ENCODE data around the gene KRTAP13-2.
A peak's percentile ranks its signal among the peaks of the same experiment; 100 is the strongest.

KRTAP13-2 gene

GRCh38 chr21:30372139-30372770 lies at the start of gene KRTAP13-2:
Gene KRTAP13-2 (minus strand): TSS chr21:30372271. CDS start chr21:30372213, 58 bp downstream.
- DNase-seq: no peak

GRCh38 chr21:30415993-30416392 lies 43.9 kb upstream of the KRTAP13-2 start:
- DNase-seq: no peak

GRCh38 chr21:30408782-30409494 lies 36.9 kb upstream of the KRTAP13-2 start:
- DNase-seq: peak; percentile 75

GRCh38 chr21:30395731-30396130 lies 23.7 kb upstream of the KRTAP13-2 start, which contains the start of gene KRTAP13-1:
Gene KRTAP13-1 (plus strand): TSS chr21:30396031. CDS start chr21:30396087, 56 bp downstream.
- DNase-seq: no peak

- no peak for DNase-seq
These were observed 19.5 kb upstream of the KRTAP13-2 start for GRCh38 chr21:30391492-30392025.

- DNase-seq: no peak
These were observed 10.1 kb upstream of the KRTAP13-2 start for GRCh38 chr21:30382201-30382600.

- no peak for DNase-seq
These were observed 16.2 kb downstream of the KRTAP13-2 start for GRCh38 chr21:30355906-30356305.

GRCh38 chr21:30354308-30355005 lies 17.6 kb downstream of the KRTAP13-2 start:
- no peak for DNase-seq

- no peak for DNase-seq
These were observed 20.5 kb downstream of the KRTAP13-2 start for GRCh38 chr21:30351534-30351933.

GRCh38 chr21:30349572-30349971 lies 22.5 kb downstream of the KRTAP13-2 start:
- peak; percentile 10 for DNase-seq

- no peak for DNase-seq
These were observed 23.6 kb downstream of the KRTAP13-2 start, which contains the start of gene KRTAP23-1 for GRCh38 chr21:30348506-30348905. Gene KRTAP23-1 (minus strand): TSS chr21:30348606. CDS start chr21:30348606, 0 bp downstream.

GRCh38 chr21:30345014-30345413 lies 27.1 kb downstream of the KRTAP13-2 start:
- no peak for DNase-seq

- DNase-seq: peak; percentile 14
These were observed 31.1 kb downstream of the KRTAP13-2 start for GRCh38 chr21:30340714-30341573.

- no peak for DNase-seq
These were observed 33.4 kb downstream of the KRTAP13-2 start for GRCh38 chr21:30338717-30339116.

GRCh38 chr21:30337772-30338171 lies 34.3 kb downstream of the KRTAP13-2 start:
- no peak for DNase-seq

GRCh38 chr21:30337276-30337744 lies 34.8 kb downstream of the KRTAP13-2 start, which contains the start of gene KRTAP27-1:
Gene KRTAP27-1 (minus strand): TSS chr21:30337694. CDS start chr21:30337668, 26 bp downstream.
- DNase-seq: no peak

- DNase-seq: peak; percentile 43
These were observed 35.5 kb downstream of the KRTAP13-2 start for GRCh38 chr21:30336596-30336995.

- no peak for DNase-seq
These were observed 38.3 kb downstream of the KRTAP13-2 start for GRCh38 chr21:30333736-30334135.

- no peak for DNase-seq
These were observed 39.4 kb downstream of the KRTAP13-2 start for GRCh38 chr21:30332681-30333080.

GRCh38 chr21:30329203-30329875 lies 42.7 kb downstream of the KRTAP13-2 start:
- DNase-seq: peak; percentile 68

- DNase-seq: no peak
These were observed 45.7 kb downstream of the KRTAP13-2 start for GRCh38 chr21:30326390-30326789.

All from NCI-H226 (cell line).